Nephron (organoid): ENCODE measurements around the gene ACAA1.

Experiments used
- H3K27ac Mint-ChIP-seq, 3 experiments: 2 replicates each; pipeline ENCODE4 v1.8.0; 2020; ENCODE audit warnings: mixed read lengths in 3 of 3, mild to moderate bottlenecking in 2 of 3, moderate library complexity in 1 of 3
- H3K27me3 Mint-ChIP-seq: 2 replicates; pipeline ENCODE4 v1.8.0; 2021; ENCODE audit warnings: low read depth, mild to moderate bottlenecking, moderate library complexity, mixed read lengths
- H3K36me3 Mint-ChIP-seq: 2 replicates; pipeline ENCODE4 v1.8.0; 2020; ENCODE audit warnings: low read depth, mixed read lengths
- H3K4me1 Mint-ChIP-seq: 2 replicates; pipeline ENCODE4 v1.8.0; 2020; ENCODE audit warnings: mixed read lengths
- H3K4me3 Mint-ChIP-seq, 3 experiments: 2 replicates each; pipeline ENCODE4 v1.8.0; 2020; ENCODE audit warnings: mild to moderate bottlenecking in 3 of 3, mixed read lengths in 3 of 3, moderate library complexity in 2 of 3
- H3K9me3 Mint-ChIP-seq: 2 replicates; pipeline ENCODE4 v1.8.0; 2020; ENCODE audit warnings: mixed read lengths
- CTCF ChIP-seq, 3 experiments: fragments of 200-600 bp; sonication (generic); IDR thresholded peaks; one replicate each; pipeline ENCODE4 v1.5.0; 2021; ENCODE audit warnings: antibody characterized with exemption in 3 of 3; ENCODE audit not compliant: unreplicated experiment in 3 of 3

The ACAA1 gene

GRCh38 chr3:38151667-38152265 is 14.8 kb upstream of the ACAA1 start:
- no peak for TF ChIP-seq CTCF (IDR thresholded peaks at IDR 0.05; ENCODE audit: unreplicated experiment in 3 of 3)
- H3K4me3 Mint-ChIP-seq: no peak overlapping the region

GRCh38 chr3:38150780-38151528 is 14.0 kb upstream of the ACAA1 start:
- no peak for TF ChIP-seq CTCF (IDR thresholded peaks at IDR 0.05; ENCODE audit: unreplicated experiment in 3 of 3)
- Mint-ChIP-seq H3K4me1 (no peaks in the 10 kb centered on the region), H3K9me3 (peaks cover 4% of the 10 kb centered on the region), H3K4me3 (no peak overlapping the region), H3K27ac (no peak overlapping the region), H3K36me3 (no peaks in the 10 kb centered on the region), H3K27me3 (no peaks in the 10 kb centered on the region)

More at GRCh38 chr3:38151667-38152265, 14.8 kb upstream of the ACAA1 start:
- H3K9me3 Mint-ChIP-seq: no peaks in the 10 kb centered on the region
- no peak overlapping the region for H3K27ac Mint-ChIP-seq
- no peaks in the 10 kb centered on the region for H3K36me3 Mint-ChIP-seq
- no peaks in the 10 kb centered on the region for H3K27me3 Mint-ChIP-seq
- no peaks in the 10 kb centered on the region for H3K4me1 Mint-ChIP-seq

- H3K27me3 Mint-ChIP-seq: no peaks in the 10 kb centered on the region
- H3K36me3 Mint-ChIP-seq: no peaks in the 10 kb centered on the region
- H3K4me3 Mint-ChIP-seq: no peak overlapping the region
- peaks cover 10% of the 10 kb centered on the region for H3K9me3 Mint-ChIP-seq
- no peak for TF ChIP-seq CTCF (IDR thresholded peaks at IDR 0.05; ENCODE audit: unreplicated experiment in 3 of 3)
- H3K27ac Mint-ChIP-seq: no peak overlapping the region
- no peaks in the 10 kb centered on the region for H3K4me1 Mint-ChIP-seq
Observed at GRCh38 chr3:38149708-38150107, 12.8 kb upstream of the ACAA1 start.

GRCh38 chr3:38148311-38148882 is 11.5 kb upstream of the ACAA1 start:
- Mint-ChIP-seq H3K4me1 (no peaks in the 10 kb centered on the region), H3K36me3 (no peaks in the 10 kb centered on the region), H3K9me3 (peaks cover 10% of the 10 kb centered on the region), H3K27ac (no peak overlapping the region), H3K27me3 (no peaks in the 10 kb centered on the region), H3K4me3 (no peak overlapping the region)
- no peak for TF ChIP-seq CTCF (IDR thresholded peaks at IDR 0.05; ENCODE audit: unreplicated experiment in 3 of 3)

- H3K9me3 Mint-ChIP-seq: peaks cover 10% of the 10 kb centered on the region
- no peak overlapping the region for H3K4me3 Mint-ChIP-seq
- H3K36me3 Mint-ChIP-seq: peaks cover under 1% of the 10 kb centered on the region
- H3K4me1 Mint-ChIP-seq: no peaks in the 10 kb centered on the region
- H3K27ac Mint-ChIP-seq: no peak overlapping the region
- H3K27me3 Mint-ChIP-seq: no peaks in the 10 kb centered on the region
- no peak for TF ChIP-seq CTCF (IDR thresholded peaks at IDR 0.05; ENCODE audit: unreplicated experiment in 3 of 3)
Observed at GRCh38 chr3:38147421-38147820, 10.5 kb upstream of the ACAA1 start.
